Activated CD4-positive, alpha-beta T cell treated with anti-CD3 and anti-CD28 coated beads, Interleukin-2, amount 50 U/mL, for 1 hour (primary cell): ENCODE measurements around the gene EXD3.

Source experiments
- DNase-seq: peaks from one replicate; pipeline ENCODE4 v3.0.0-alpha.2; 2020

The EXD3 gene

DNA sequence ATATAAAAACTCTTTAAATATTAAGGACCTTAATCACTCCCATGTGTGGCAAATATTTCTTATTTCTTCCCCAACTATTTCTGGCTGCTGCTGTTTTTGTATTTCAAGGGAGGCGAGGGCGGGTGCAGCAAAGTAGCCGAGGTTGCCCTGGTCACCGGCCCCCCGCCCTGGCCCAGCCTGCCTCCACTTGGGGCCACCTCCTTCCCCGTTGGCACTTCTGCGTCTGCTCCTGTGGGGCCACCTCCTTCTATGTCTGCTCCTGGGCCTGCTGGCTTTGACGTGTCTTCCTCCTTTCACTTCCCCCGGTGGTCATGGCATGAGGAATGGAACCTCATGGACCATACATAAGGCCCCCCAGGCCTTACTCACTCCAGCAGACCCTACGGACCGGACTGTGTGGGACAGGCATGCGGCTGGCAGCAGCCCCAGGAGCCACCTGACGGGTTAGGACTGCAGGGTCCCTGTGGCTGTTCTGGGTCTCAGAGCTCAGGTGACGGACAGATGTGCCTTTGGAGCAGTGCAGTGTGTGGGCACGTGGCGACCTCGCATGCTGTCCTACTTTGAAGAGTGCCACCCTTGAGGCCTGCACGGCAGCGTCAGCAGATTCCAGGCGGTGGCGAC is 24.0 kb upstream of the EXD3 start:
- no peak for DNase-seq

- no peak for DNase-seq
These were observed 23.0 kb upstream of the EXD3 start for GRCh38 chr9:137445930-137446431.

DNA sequence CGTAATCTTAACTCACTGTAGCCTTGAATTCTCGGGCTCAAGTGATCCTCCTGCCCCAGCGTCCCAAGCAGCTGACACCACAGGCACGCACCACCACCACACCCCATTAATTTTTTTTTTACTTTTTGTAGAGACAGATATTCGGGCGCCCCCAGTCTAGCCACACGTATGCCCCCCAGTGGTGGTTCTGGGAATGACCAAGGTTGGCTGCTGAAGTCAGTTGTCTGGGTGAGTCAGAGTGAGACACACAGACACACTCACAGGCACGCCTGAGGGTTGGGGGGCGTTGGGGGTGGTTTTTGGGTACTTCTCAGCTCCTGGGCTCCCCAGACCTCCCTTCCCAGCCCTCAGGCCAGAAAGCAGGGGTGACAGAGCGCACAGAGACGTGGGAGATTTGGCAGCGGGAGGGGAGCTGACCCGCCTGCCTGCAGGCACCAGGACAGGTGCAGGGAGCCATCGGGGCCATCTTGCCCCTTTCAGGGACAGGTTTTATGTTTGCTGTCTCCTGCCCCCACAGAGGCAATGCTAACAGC is 22.4 kb upstream of the EXD3 start:
- peak; percentile 87 for DNase-seq

DNA sequence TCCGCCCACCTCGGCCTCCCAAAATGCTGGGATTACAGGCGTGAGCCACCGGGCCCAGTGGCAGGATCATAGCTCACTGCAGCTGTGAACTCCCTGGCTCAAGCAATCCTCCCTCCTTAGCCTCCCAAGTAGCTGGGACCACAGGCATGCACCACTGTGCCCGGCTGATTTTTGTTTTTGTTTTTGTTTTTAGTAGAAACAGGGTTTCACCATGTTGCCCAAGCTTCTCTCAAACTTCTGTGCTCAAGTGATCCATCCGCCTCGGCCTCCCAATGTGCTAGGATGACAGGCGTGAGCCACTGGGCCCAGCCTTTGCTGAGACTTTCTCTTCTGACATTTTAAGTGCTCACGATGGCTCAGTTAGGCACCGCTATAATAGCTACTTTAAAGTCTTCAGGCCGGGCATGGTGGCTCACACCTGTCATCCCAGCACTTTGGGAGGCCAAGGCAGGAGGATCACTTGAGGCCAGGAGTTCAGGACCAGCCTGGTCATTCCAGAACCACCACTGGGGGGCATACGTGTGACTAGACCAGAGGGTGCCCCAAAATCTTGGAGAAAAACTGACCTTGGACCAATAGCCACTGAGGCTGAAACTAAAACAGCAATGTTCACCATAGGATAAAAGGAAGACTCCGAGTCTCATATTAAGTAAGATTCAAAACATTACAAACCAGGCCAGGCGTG is 21.3 kb upstream of the EXD3 start:
- no peak for DNase-seq

- DNase-seq = no peak
These were observed 19.0 kb upstream of the EXD3 start for GRCh38 chr9:137441935-137442321.

GRCh38 chr9:137441289-137441934 is 18.4 kb upstream of the EXD3 start, which contains the start of gene ENTPD8:
Gene ENTPD8 (minus strand): TSS chr9:137441357. CDS start chr9:137438285, 3,072 bp downstream.
- no peak for DNase-seq

GRCh38 chr9:137439158-137439714 is 16.3 kb upstream of the EXD3 start:
- no peak for DNase-seq

- DNase-seq = no peak
These were observed 15.7 kb upstream of the EXD3 start for GRCh38 chr9:137438591-137439157.

DNA sequence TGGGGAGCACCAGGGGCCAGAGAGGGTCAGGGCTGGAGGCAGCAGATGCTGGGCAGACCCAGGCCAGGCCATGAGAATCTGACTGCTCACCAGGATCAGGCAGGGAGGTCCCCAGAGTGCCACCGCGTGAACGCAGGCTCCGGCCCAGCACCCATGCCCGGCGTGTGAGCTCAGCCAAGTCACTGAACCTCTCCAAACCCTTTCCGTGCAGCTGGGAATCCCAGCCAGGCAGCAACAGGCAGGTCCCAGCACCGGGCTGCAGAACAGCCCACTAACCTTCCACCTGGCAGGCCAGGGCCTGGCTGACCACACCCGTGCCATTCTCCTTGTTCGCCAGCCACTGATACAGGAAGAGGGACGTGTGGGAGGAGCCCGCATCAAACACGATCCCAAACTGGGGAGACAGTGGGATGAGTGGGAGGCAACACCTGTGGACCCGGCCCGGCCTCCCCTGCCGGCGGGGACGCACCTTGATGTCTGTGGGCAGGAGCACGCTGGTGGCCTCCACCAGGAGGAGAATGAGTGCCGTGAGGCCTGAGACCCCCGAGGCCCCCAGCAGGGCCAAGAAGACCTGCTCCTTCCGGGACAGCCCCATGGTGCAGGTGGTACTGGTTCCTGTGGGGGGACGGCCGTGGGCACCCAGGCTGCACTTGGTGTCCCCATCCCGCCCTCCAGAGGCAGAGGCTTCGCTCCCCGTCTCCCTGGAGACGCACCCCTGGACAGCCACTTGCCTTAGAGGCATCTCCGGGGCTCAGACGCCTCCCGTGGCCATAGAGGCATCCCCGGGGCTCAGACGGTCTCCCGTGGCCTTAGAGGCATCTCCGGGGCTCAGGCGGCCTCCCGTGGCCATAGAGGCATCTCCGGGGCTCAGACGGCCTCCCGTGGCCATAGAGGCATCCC is 15.0 kb upstream of the EXD3 start:
- DNase-seq = no peak

DNA sequence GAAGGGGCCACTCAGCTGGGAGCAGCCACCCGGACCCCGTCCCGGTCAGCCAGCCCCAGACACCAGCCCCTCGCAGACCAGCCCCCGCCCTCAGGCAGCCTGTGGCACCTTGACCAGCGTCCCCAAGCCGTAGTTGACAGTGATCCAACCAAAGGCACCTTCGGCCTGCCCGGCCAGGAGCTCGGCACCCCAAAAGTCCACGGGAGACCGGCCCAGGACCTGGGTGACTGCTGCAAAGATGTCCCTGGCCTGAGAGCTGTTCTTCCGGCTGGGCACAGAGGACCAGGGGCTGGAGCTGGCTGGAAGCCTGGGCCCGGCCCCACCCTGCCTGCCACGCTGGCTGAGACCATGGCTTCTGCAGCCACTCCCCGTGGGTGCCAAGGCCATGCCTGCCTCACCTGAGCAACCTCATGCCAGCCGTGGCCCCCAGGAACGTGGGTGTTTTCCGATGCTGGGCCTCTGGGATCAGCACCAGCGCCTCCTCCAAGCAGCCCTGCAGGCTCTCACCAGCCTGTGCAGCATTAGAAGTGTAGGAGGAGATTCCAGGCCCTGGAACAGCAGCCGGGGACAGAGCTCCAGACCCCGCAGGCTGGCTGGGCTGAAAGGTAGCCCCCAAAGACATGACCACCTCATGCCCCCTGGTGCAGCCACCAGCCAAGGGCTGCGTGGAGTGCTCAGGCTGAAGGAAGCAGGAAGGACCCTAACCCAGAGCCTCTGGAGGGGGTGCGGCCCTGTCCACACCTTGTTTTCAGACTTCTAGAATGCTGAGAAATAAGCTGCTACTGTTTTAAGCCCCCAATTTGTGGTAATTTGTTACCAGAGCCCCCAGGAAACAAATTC is 14.0 kb upstream of the EXD3 start:
- no peak for DNase-seq

- DNase-seq = no peak
These were observed 13.2 kb upstream of the EXD3 start for GRCh38 chr9:137435980-137436760.

GRCh38 chr9:137435381-137435891 is 12.5 kb upstream of the EXD3 start:
- no peak for DNase-seq

GRCh38 chr9:137434498-137435380 is 11.8 kb upstream of the EXD3 start:
- DNase-seq = no peak

GRCh38 chr9:137433916-137434431 is 11.0 kb upstream of the EXD3 start:
- DNase-seq = no peak

GRCh38 chr9:137433349-137433915 is 10.5 kb upstream of the EXD3 start:
- DNase-seq = no peak

GRCh38 chr9:137432687-137433348 is 9.9 kb upstream of the EXD3 start:
- DNase-seq = no peak

DNA sequence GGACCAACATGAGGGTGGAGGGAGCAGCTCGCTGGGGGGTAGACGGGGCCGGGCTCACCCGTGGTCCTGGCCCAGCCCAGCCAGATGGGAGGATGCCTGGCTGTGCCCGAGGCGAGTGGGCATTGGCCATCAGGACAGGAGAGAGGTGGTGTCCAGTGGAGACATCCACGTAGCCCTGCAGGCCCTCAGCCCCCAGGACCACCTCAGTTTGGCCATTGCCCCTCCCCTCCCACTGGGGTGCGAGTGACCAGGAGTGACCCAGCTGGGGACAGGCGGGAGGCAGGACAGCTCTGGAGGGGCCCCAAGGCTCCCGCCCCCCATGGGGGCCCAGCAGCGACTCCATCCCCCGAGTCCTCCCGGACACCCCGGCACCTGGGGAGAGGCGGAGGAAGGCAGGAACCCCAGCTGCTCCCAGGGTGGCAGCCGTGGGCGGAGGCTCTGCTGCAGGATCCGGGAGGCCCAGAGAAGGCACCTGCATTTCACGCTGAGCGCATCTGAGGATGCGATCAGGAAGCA is 8.5 kb upstream of the EXD3 start:
- DNase-seq = no peak
